GM12874 (cell line): ENCODE measurements around the gene MADCAM1.

Experiments
- TF ChIP-seq, protein P1 (sequence below): IDR thresholded peaks from 2 replicates; pipeline ENCODE4 v1.5.1; 2011; ENCODE audit warnings: low read depth, mild to moderate bottlenecking, control low read depth, low read length, moderate library complexity; ENCODE audit not compliant: insufficient read depth

Gene MADCAM1

DNA sequence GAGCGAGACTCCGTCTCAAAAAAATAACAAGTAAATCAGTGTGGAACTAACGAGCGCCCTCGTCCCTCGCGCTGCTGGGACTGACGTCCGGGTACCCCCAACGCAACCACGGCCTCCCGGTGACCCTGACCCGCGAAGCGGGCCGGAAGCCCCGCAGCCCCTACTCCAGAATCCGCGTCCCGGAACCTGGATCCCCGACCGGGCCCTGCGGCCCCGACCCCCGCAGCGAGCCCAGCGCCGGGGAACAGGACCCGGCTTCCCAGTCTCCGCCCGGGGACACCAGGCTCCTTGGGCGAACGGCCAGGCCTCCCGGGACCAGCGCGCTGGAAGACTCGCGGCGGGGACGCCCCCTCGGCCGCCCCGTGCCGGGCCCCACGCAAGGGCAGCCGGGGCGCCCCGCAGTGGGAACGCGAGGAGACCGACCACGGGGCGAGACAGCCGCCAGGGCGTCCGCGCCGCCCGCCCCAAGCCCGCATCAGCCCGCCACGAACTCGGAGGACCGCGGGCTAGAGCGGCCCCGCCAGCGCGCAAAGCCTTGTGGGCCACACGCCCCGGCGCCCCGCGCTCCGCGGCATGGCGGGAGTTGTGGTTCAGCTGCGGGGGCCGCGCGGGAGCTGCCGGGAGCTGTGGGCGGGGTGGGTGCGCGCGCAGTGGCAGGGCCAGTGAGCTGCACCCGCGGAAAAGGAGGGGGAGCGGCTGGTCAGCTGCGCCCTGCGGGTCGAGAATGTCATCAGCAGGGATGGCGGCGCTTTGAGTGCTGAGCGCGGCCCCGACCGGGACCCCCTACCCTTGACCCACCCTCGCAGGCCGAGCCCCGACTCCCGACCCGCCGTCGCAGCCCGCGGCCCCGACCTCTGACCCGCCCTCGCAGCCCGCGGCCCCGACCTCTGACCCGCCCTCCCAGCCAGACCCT, 7.5 kb upstream of the MADCAM1 start:
- TF ChIP-seq, protein P1, sequence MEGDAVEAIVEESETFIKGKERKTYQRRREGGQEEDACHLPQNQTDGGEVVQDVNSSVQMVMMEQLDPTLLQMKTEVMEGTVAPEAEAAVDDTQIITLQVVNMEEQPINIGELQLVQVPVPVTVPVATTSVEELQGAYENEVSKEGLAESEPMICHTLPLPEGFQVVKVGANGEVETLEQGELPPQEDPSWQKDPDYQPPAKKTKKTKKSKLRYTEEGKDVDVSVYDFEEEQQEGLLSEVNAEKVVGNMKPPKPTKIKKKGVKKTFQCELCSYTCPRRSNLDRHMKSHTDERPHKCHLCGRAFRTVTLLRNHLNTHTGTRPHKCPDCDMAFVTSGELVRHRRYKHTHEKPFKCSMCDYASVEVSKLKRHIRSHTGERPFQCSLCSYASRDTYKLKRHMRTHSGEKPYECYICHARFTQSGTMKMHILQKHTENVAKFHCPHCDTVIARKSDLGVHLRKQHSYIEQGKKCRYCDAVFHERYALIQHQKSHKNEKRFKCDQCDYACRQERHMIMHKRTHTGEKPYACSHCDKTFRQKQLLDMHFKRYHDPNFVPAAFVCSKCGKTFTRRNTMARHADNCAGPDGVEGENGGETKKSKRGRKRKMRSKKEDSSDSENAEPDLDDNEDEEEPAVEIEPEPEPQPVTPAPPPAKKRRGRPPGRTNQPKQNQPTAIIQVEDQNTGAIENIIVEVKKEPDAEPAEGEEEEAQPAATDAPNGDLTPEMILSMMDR = no peak

DNA sequence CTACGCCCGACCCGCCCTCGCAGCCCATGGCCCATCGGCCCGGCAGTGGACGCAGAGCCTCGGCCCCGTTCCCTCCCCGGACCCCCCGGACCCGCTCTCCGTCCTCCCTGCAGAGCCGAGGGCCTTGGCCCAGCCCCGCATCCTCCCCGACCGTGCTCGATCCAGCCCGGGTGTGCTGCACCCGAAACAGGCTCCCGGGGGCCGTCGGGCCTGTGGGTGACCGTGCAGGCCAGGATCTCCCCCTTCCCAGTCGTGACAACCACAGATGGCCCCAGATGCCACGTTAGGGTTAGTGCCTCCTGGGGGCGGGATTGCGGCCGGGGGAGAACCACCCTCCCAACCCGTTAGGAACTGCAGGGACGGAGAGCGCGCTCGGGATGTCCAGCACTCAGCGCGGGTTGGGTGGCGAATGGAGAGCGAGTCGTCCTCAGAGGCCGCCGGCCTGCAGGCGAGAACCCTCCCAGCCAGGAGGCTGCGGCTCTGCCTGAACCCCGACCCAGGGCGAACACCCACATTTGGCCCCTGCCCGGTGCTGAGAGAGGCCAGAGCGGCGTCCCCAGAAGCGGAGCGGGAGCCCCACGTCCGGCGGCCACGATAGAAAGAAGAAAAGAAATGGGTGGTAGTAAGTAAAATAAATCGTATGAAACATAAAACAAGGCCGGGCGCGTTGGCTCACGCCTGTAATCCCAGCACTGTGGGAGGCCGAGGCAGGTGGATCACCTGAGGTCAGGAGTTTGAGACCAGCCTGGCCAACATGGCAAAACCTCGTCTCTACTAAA, 6.7 kb upstream of the MADCAM1 start:
- TF ChIP-seq, protein P1 = no peak

DNA sequence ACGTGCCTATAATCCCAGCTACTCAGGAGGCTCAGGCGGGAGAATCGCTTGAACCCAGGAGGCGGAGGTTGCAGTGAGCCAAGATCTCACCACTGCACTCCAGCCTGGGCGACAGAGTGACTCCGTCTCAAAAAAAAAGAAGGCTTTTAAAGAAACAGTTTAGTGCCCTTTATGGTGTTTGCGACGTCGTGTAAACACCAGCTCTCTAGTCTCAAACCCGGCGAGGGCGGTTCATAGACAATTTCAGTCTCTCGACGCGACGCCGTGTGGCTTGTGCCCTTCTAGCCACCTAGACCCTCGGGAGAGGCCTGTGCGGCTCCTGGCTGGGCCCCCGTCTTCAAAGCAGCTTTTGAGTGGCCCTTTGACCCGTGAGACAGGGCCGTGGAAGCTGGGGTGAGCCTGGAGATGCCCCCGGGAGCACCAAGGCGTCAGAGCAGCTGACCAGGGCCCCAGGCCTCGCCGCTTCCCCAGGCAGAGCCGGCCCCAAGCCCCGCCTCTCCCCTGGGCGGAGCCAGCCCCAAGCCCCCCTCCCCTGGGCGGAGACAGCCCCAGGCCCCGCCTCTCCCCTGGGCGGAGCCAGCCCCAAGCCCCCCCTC, 5.0 kb upstream of the MADCAM1 start:
- TF ChIP-seq, protein P1 = no peak

DNA sequence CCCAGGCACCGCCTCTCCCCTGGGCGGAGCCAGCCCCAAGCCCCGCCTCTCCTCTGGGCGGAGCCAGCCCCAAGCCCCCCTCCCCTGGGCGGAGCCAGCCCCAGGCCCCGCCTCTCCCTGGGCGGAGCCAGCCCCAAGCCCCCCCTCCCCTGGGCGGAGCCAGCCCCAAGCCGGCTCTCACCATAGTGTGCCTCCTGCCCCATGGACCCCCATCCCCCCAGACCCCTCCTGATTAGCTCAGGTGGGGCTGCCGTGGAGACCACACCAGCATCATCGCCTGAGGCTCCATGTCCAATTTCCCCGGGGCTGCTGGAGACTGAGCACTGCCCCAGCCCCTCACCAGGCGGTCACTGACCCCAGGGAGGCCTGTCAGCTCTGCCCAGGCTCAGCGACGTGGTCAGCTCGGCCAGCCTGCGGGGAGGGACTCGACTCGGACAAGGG, 4.2 kb upstream of the MADCAM1 start:
- TF ChIP-seq, protein P1 = no peak

DNA sequence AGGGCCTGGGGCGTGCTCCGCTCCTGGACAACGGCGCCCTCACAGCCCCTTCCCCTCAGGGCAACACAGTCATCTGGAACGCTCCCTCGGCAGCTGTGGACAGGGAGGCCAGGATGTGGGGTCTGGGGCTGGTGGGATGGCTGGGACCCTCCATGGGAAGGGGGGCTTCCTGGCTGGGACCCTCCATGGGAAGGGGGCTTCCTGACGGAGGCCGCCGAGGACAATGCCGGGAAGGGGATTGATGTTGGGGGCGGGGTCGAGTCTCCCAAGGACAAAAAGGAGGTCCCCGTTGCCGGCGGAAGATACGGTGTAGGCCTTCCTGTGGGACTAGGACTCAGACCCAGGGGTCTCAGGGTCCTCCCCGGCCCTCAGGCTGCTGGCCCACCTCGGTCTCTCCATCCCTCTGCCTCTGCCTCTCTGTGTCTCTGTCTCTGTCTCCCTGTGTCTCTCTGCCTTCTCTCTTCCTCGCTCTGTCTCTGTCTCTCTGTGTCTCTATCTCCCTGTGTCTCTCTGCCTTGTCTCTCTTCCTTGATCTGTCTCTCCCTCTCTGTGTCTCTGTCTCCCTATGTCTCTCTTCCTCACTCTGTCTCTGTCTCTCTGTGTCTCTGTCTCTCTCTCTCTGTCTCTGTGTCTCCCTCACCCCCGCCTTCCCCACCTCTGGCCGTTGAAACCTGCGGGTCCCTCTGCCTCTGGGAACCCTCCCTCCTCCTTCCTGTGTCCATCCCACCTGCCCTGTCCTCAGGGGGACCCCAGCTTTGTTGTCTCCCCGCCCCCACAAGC, 2.7 kb upstream of the MADCAM1 start:
- TF ChIP-seq, protein P1 = no peak

DNA sequence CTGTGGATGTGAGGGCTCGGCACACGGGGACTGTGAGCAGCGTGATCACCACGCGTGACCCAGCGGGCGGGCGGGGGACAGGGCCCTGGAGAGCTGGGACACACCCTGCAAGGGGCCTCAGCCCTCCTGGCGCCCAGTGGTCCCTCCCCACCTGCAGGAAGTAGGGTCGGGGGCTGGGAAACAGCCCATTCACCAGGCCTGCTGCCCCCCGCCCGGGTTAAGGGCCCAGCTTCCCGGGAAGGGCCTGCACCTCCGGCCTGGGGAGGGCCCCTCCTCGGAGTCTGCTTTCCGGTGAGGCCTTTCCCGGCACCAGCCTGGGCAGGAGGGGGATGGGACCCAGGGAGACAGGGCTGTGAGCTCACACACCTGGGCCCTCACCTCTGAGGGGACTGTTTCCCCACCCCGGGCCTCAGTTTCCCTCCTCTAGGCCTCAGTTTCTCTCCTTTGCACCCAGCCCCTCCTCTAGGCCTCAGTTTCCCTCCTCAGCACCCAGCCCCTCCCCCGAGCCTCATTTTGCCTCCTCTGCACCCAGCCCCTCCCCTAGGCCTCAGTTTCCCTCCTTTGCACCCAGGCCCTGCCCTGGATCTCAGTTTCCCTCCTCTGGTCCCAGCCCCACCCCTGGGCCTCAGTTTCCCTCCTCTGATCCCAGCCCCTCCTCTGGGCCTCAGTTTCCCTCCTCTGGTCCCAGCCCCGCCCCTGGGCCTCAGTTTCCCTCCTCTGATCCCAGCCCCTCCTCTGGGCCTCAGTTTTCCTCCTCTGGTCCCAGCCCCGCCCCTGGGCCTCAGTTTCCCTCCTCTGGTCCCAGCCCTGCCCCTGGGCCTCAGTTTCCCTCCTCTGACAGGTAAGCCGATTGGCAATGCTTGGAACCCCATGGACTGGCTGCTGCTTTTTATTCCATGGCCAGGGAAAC, 1.9 kb upstream of the MADCAM1 start:
- TF ChIP-seq, protein P1 = no peak
